A673 (cell line): ENCODE measurements around the gene AGPAT3. TPM values are rescaled to one million over a fixed set of nuclear protein-coding genes. Genes with fewer than 3 reads are reported as not detected.

Experiments used
- BruUV-seq: library from RNA; stranded (reverse); fragments of 400-500 nt; replicated peaks from 2 replicates; lab custom pipeline; 2021; lab: Mats Ljungman, UMichigan
- CTCF ChIA-PET: fragments of 300-600 bp; sonication (Branson Sonifier 250); formaldehyde crosslinking; loops from one replicate; lab custom pipeline; 2022; ENCODE audit warnings: antibody characterized with exemption; lab: Charles Lee
- POLR2A ChIA-PET: fragments of 300-600 bp; sonication (Branson Sonifier 250); formaldehyde crosslinking; loops from one replicate; lab custom pipeline; 2022; ENCODE audit warnings: antibody characterized with exemption; ENCODE audit not compliant: low non-redundant PET; lab: Charles Lee
- DNase-seq: peaks from one replicate; pipeline ENCODE4 v3.0.0-alpha.2; 2015; ENCODE audit warnings: low spot score
- H3K27ac ChIP-seq: fragments of 200-600 bp; sonication (generic); 2 replicates; pipeline ENCODE4 v1.5.1; 2016; ENCODE audit warnings: mixed run types, low read depth, mild to moderate bottlenecking, mixed read lengths, antibody characterized with exemption, low read length; ENCODE audit not compliant: poor library complexity, severe bottlenecking
- H3K27me3 ChIP-seq: fragments of 200-600 bp; sonication (generic); replicated peaks from 2 replicates; pipeline ENCODE4 v1.6.1; 2017; ENCODE audit warnings: mixed run types, low read depth, mild to moderate bottlenecking, mixed read lengths, antibody characterized with exemption, low read length; ENCODE audit not compliant: insufficient read depth, poor library complexity
- H3K36me3 ChIP-seq: fragments of 200-600 bp; sonication (generic); 2 replicates; pipeline ENCODE4 v1.6.1; 2016; ENCODE audit warnings: mixed run types, mild to moderate bottlenecking, mixed read lengths, antibody characterized with exemption, low read length; ENCODE audit not compliant: insufficient read depth, poor library complexity, severe bottlenecking
- H3K4me1 ChIP-seq: fragments of 200-600 bp; sonication (generic); 2 replicates; pipeline ENCODE4 v1.6.1; 2017; ENCODE audit warnings: mixed run types, mild to moderate bottlenecking, mixed read lengths, antibody characterized with exemption, low read length; ENCODE audit not compliant: insufficient read depth, poor library complexity, severe bottlenecking
- H3K4me3 ChIP-seq: fragments of 200-600 bp; sonication (generic); 2 replicates; pipeline ENCODE4 v1.5.1; 2016; ENCODE audit warnings: low read depth, mixed run types, mild to moderate bottlenecking, mixed read lengths, low read length; ENCODE audit not compliant: poor library complexity, severe bottlenecking
- H3K9me3 ChIP-seq: fragments of 200-600 bp; sonication (generic); 2 replicates; pipeline ENCODE4 v1.6.1; 2016; ENCODE audit warnings: mixed run types, low read depth, mild to moderate bottlenecking, mixed read lengths, antibody characterized with exemption, low read length; ENCODE audit not compliant: poor library complexity, severe bottlenecking
- CTCF ChIP-seq: fragments of 300-800, 200-600 bp; sonication (generic); conservative IDR thresholded peaks from 2 replicates; pipeline ENCODE4 v1.5.1; 2017; ENCODE audit warnings: low read depth, mild to moderate bottlenecking, antibody characterized with exemption, low read length, moderate library complexity, mixed read lengths
- EZH2 ChIP-seq: fragments of 200-600 bp; sonication (generic); IDR thresholded peaks from 2 replicates; pipeline ENCODE4 v1.6.1; 2017; ENCODE audit warnings: borderline replicate concordance, low read depth, mild to moderate bottlenecking, mixed read lengths, antibody characterized with exemption, low read length; ENCODE audit not compliant: poor library complexity, severe bottlenecking
- intact Hi-C: fragments of 100-400 bp; cut with micrococcal nuclease; formaldehyde crosslinking; loops from one replicate; pipeline ENCODE4 v1.10.0; 2022; ENCODE audit not compliant: unreplicated experiment
- total RNA-seq: library from RNA; stranded (reverse); gene quantifications from 2 replicates; pipeline ENCODE4 v1.2.3, GENCODE V29; 2021

The AGPAT3 gene
- total RNA-seq, 1 experiment from 2014 or later, result 69.6 TPM

DNA sequence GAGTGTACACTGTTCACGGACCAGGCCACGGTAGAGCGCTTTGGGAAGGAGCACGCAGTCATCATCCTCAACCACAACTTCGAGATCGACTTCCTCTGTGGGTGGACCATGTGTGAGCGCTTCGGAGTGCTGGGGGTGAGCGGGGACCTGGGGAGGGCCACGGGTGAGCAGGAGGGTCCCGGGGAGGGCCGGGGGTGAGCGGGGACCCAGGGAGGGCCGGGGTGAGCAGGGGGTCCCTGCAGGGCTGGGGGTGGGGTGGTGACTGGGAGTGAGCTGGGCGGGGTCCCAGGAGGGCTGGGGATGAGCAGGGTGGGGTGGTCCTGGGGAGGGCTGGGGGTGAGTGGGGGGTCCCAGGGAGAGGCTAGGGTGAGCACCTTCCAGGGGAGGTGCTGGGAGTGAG is 103.0 kb downstream of the AGPAT3 start:
- POLR2A ChIA-PET, result no interaction called here
- TF ChIP-seq CTCF (no peak), EZH2 (no peak)
- no TSS peak for BruUV-seq

GRCh38 chr21:43968410-43969114 is 103.5 kb downstream of the AGPAT3 start:
- H3K4me1 ChIP-seq, result no peaks in the 10 kb centered on the region
- BruUV-seq, result no TSS peak
- CTCF ChIA-PET, result no interaction called here
- intact Hi-C loops, result no loop called here
- TF ChIP-seq CTCF, result no peak
- TF ChIP-seq EZH2, result no peak
- no peaks in the 10 kb centered on the region for H3K27me3 ChIP-seq
- H3K9me3 ChIP-seq, result no peaks in the 10 kb centered on the region
- POLR2A ChIA-PET, result no interaction called here
- H3K27ac ChIP-seq, result no peak overlapping the region
- H3K4me3 ChIP-seq, result no peak overlapping the region
- H3K36me3 ChIP-seq, result peaks cover 11% of the 10 kb centered on the region
- DNase-seq, result no peak

More for the DNA sequence above, 103.0 kb downstream of the AGPAT3 start:
- Histone ChIP-seq H3K4me1 (no peaks in the 10 kb centered on the region), H3K36me3 (peaks cover 11% of the 10 kb centered on the region), H3K27me3 (no peaks in the 10 kb centered on the region), H3K9me3 (no peaks in the 10 kb centered on the region), H3K4me3 (no peak overlapping the region), H3K27ac (no peak overlapping the region)
- DNase-seq, result no peak
- intact Hi-C loops, result no loop called here
- CTCF ChIA-PET, result no interaction called here

- ChIA-PET POLR2A (no interaction called here), CTCF (no interaction called here)
- H3K27me3 ChIP-seq, result no peaks in the 10 kb centered on the region
- no peaks in the 10 kb centered on the region for H3K4me1 ChIP-seq
- no peak for DNase-seq
- BruUV-seq, result no TSS peak
- H3K27ac ChIP-seq, result no peak overlapping the region
- H3K4me3 ChIP-seq, result no peak overlapping the region
- H3K36me3 ChIP-seq, result peaks cover 11% of the 10 kb centered on the region
- TF ChIP-seq CTCF, result no peak
- TF ChIP-seq EZH2, result no peak
- H3K9me3 ChIP-seq, result no peaks in the 10 kb centered on the region
- intact Hi-C loops, result no loop called here
Measured at GRCh38 chr21:43969115-43969444, 104.1 kb downstream of the AGPAT3 start.
